Tibial nerve (tissue), 4 donors: Measurements from ENCODE around the gene CEP78.

Experiments
- CTCF ChIP-seq, 5 experiments: fragments of 200-600 bp in 3 of 5; fragments of 450-650 bp in 2 of 5; sonication (generic) in 3 of 5; IDR thresholded peaks; one replicate each; pipeline ENCODE4 v1.5.1; 2016 to 2019; ENCODE audit warnings: antibody characterized with exemption in 5 of 5, mild to moderate bottlenecking in 3 of 5, moderate library complexity in 2 of 5
- EP300 ChIP-seq, 2 donors: sonication (generic); formaldehyde crosslinking; IDR thresholded peaks; one replicate each; pipeline ENCODE4 v1.6.1; 2017; ENCODE audit warnings: antibody characterized with exemption in 2 of 2, mild to moderate bottlenecking in 1 of 2
- POLR2A ChIP-seq, 2 donors: fragments of 450-650 bp; IDR thresholded peaks; one replicate each; pipeline ENCODE4 v1.6.1; 2017; ENCODE audit warnings: antibody characterized with exemption in 2 of 2, mild to moderate bottlenecking in 2 of 2, moderate library complexity in 2 of 2

GRCh38 chr9:78326564-78326963 lies 90.7 kb downstream of the CEP78 start:
- TF ChIP-seq CTCF (IDR thresholded peaks at IDR 0.05) (no peak), EP300 (IDR thresholded peaks at IDR 0.05) (no peak), POLR2A (IDR thresholded peaks at IDR 0.05) (no peak)
